Vagina (tissue), 2 donors: ENCODE data around the gene MCAM.

Experiments used
- CTCF ChIP-seq, 3 experiments: fragments of 450-650 bp in 2 of 3; fragments of 200-600 bp in 1 of 3; sonication (generic) in 1 of 3; IDR thresholded peaks; one replicate each; pipeline ENCODE4 v1.5.1; 2017 to 2019; ENCODE audit warnings: antibody characterized with exemption in 3 of 3, mild to moderate bottlenecking in 2 of 3, moderate library complexity in 2 of 3
- POLR2AphosphoS5 ChIP-seq, 2 donors: sonication (generic); formaldehyde crosslinking; IDR thresholded peaks; one replicate each; pipeline ENCODE4 v1.9.0; 2017; ENCODE audit warnings: antibody characterized with exemption in 2 of 2, mild to moderate bottlenecking in 2 of 2, low read depth in 1 of 2; ENCODE audit not compliant: insufficient read depth in 1 of 2

- TF ChIP-seq POLR2AphosphoS5 (IDR thresholded peaks at IDR 0.05; ENCODE audit: insufficient read depth in 1 of 2, low read depth in 1 of 2) (no peak), CTCF (IDR thresholded peaks at IDR 0.05) (no peak)
Measured at GRCh38 chr11:119309953-119310681, 6.8 kb downstream of the MCAM start.
